GM11168 (cell line): Measurements from ENCODE around the gene KIAA1958.

ENCODE experiments used
- in situ Hi-C: fragments of 300-500 bp; cut with MboI; formaldehyde crosslinking; loops from one replicate; pipeline ENCODE4 v1.12.0; 2022; ENCODE audit warnings: low sequenced_read_pairs; ENCODE audit not compliant: unreplicated experiment

The KIAA1958 gene

GRCh38 chr9:112552229-112553056 is 65.8 kb downstream of the KIAA1958 start:
- in situ Hi-C loops: no loop called here

DNA sequence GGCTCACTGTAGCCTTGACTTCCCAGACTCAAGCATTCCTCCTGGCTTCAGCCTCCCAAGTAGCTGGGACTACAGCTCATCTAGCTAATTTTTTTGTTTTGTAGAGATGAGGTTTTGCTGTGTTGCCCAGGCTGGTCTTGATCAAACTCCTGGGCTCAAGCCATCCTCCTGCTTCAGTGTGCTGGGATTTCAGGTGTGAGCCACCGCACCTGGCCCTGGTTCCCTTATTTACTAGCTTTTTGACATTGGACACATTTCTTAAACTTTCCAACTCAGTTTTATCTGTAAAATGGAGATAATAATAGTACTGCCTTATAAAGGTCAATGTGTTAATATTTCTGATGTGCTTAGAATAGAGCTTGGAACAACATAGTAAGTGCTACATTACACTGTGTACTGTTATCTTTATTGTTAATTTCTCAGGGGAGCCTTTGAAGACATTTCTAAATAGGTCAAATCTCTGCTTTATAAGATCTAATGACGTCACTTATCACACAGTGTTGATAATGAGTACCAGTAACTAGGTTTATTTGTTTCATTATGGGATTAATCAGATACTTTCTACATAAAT is 66.7 kb downstream of the KIAA1958 start:
- in situ Hi-C loops: no loop called here

DNA sequence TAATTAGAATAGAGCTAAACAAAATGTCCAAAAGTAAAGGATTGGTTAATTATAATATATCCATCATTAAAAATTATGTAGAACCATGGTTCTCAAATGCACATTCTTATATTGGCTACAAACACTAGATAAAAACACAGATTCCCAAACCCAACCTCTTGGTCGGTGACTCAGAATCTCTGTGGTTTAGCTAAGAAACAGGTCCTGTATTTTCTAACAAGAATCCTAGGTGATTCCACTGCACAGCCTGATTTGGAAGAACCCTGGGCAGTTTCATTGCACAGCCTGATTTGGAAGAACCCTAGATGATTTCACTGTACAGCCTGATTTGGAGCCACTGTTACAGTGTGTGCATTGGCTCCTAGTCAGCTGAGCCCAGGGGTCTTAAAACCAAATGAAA is 67.9 kb downstream of the KIAA1958 start:
- in situ Hi-C loops: no loop called here

DNA sequence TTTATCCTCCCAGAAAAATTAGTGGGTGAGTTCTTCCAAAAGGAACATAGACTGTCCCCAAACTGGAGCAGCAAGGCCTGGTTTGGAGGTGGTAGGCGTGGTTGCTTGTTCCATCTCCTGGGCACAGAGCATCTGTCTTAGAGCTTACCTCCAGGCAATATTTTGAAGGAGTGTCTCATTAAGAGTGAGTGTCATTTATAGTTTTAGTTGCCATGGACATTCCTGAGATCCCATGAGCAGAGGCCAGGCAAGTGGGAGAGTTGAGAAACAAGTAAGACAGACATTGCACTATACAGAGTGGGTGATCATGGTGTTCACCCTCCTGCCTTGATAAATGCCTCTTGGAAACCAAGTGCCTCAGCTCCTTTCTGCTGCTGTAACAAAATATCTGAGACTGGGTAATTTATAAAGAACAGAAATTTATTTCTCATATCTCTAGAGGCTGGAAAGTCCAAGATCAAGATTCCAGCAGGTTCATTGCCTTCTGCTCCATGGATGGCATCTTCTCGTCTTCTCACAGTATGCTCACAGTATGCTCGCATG is 68.5 kb downstream of the KIAA1958 start:
- in situ Hi-C loops: no loop called here

DNA sequence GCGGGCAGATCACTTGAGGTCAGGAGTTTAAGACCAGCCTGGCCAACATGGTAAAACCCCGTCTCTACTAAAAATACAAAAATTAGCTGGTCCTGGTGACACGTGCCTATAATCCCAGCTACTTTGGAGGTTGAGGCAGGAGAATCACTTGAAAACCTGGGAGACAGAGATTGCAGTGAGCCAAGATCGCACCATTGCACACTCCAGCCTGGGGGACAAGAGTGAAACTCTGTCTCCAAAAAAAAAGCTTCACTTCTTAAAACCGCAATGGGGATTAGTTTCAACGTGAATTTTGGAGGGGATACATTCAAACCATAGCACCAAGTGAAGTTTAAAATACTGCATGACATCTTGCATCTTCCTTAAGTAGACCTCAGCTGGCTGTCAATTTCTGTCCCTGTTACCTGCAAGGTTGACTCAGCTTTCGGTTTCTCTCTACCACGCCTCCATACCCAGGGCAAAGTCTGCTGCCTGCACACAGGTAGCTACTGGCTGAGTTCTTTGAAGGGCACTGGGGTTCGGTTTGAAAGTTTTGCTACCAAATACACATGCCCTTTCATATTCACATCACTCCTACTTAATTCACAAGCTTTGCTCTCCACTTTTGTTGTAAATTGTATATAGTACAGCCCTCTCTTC is 69.3 kb downstream of the KIAA1958 start:
- in situ Hi-C loops: no loop called here

- in situ Hi-C loops: no loop called here
Measured at GRCh38 chr9:112556497-112557442, 70.1 kb downstream of the KIAA1958 start.

DNA sequence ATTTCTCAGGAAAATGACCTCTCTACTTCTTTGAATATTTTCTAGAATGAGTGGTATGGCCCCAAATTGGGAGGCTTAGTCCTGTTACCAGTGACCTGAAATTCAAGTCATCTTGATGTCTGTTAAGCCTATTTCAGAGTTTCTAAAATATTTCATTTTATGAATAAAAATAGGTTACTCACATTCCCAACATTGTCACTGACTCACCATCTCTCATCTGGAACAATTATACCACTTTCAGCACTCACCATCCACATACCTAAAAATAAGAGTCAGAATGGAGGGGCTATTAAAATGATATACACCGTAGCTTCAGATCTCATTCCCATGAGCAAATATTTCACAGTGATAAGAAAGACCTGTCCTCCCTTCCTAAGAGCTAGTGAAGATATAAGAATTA is 71.8 kb downstream of the KIAA1958 start:
- in situ Hi-C loops: no loop called here

DNA sequence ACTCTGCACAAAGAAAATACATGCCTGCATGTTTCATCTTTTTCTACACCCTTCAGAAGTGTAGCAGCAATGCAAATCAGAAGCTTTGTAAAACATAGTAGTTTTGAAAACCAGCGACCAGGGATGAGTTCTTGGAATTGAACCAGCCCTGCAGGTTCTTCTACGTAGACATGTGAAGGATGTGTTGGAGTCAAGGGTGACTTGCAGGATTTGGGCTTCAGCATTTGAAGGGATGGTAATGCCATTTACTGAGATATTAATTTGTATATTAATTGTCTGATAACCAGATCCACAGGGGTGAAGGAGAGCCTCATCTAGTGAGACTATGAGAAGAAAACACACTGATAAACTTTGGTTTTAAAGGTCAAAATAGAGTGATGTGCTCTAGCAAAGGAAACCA is 72.4 kb downstream of the KIAA1958 start:
- in situ Hi-C loops: no loop called here

- in situ Hi-C loops: no loop called here
Measured at GRCh38 chr9:112559629-112560413, 73.2 kb downstream of the KIAA1958 start.

DNA sequence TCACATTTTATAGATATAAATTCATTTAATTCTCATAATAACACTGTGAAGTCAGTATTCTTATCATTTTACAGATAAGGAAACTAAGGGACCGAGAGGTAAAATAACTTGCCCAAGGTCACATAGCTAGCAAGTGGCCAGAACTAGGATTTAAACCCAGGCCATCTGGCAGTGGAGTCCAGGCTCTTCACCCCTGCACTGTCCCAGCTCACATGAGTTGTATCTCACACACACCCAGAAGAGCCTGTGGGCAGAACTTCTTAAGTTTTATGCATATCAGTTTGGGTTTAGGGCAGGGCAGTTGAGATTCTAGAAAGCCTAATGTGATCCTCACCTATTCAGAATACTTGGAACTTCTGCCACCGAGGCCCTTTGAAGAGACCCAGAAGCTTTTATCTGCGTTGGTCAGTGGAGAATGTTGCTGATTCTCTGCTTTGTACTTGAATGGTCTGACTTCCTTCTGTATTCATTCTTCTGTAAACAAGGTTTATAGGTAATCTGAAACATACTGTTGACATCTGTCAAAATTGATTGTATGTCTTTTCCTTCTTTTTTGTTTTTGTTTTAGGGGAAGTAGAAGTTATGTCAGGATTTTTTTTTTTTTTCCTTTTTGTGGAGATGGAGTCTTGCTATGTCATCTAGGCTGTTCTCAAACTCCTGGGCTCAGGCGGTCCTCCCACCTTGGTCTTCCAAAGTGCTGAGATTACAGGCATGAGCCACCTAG is 75.8 kb downstream of the KIAA1958 start:
- in situ Hi-C loops: no loop called here

DNA sequence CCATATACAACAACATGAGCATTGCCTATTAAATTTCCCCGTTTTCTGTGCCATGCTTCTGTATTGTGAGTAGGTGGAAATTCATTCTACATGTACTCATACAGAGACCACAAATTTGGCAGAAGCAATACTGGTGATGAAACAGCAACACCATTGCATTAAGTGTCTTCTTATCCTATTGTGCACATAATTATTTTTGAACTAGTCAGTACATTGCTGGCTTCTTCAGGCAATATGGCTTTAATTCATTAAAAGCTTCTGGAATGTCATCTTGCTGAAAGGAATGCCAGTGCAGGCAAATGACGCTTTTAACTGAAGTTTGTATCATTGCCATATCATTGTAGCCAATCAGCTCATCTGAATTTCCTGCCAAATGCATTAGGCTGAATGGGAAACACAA is 82.6 kb downstream of the KIAA1958 start:
- in situ Hi-C loops: no loop called here

- in situ Hi-C loops: no loop called here
Measured at GRCh38 chr9:112570671-112571167, 84.1 kb downstream of the KIAA1958 start.

DNA sequence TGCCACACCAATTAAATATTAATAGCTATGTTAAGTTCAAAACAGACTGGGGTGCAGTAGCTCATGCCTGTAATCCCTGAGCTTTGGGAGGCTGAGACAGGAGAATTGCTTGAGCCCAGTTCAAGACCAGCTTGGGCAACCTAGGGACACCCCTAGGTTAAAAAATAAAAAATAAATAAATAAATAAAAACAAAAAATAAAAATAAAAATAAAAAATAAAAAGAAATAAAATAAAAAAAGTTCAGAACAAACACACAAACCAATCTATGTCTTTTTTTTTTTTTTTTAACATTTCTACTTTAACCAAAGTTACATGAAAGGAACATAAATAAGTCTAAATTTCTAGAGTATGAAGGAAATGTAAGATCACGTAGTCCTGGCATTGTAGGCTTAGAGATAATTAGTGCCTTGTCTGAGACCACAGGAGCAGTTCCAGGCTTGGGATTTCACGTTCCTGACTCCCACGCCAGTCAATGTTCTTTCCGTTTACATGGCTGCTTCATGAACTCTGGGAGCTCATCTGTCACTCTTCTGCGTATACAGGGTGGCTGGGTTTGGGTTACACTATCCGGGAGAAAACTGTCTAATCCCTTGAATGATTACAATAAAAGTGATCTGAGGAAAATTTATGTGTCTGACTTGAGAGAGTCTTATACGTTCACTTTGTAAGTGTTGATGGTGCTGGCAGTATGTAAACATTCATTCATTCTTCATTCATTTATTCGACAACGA is 85.2 kb downstream of the KIAA1958 start:
- in situ Hi-C loops: no loop called here

GRCh38 chr9:112572416-112572815 is 85.8 kb downstream of the KIAA1958 start:
- in situ Hi-C loops: no loop called here

- in situ Hi-C loops: no loop called here
Measured at GRCh38 chr9:112574008-112574407, 87.4 kb downstream of the KIAA1958 start.

GRCh38 chr9:112575107-112575506 is 88.5 kb downstream of the KIAA1958 start:
- in situ Hi-C loops: no loop called here

GRCh38 chr9:112581469-112582176 is 95.0 kb downstream of the KIAA1958 start:
- in situ Hi-C loops: no loop called here
